Natural killer cell (primary cell): ENCODE data around the gene RAD51AP2. TPM values are rescaled to one million over a fixed set of nuclear protein-coding genes. Genes with fewer than 3 reads are reported as not detected.
"Not testable (repeated sequence)": the region's sequence is repeated elsewhere in the genome, so short reads cannot be mapped to it uniquely, and the experiment has no call there.

ENCODE experiments used
- ATAC-seq, 3 donors: fragments of 150-1000 bp in 2 of 3; fragments of 200-7000 bp in 1 of 3; cut with Tn5 transposase; 1 replicate in 1 of 3; 2 replicates in 2 of 3; pipeline ENCODE4 v1.10.0; 2021; ENCODE audit warnings: mild to moderate bottlenecking in 2 of 3, moderate library complexity in 2 of 3
- DNase-seq, 2 donors: peaks; one replicate each; pipeline versions ENCODE4 v3.0.0 to v3.0.0-alpha.2; 2013 to 2021; ENCODE audit warnings: mixed read lengths in 1 of 2
- H3K27ac ChIP-seq: one replicate; pipeline ENCODE4 v1.5.1; 2013; ENCODE audit warnings: mild to moderate bottlenecking, low read length
- H3K27me3 ChIP-seq: one replicate; pipeline ENCODE4 v1.6.1; 2013; ENCODE audit warnings: low read length; ENCODE audit not compliant: control insufficient read depth, insufficient read depth
- H3K36me3 ChIP-seq: one replicate; pipeline ENCODE4 v1.6.1; 2013; ENCODE audit warnings: low read length; ENCODE audit not compliant: control insufficient read depth, insufficient read depth
- H3K4me1 ChIP-seq: one replicate; pipeline ENCODE4 v1.6.1; 2013; ENCODE audit warnings: low read length; ENCODE audit not compliant: control insufficient read depth, insufficient read depth
- H3K4me3 ChIP-seq: one replicate; pipeline ENCODE4 v1.5.1; 2013; ENCODE audit warnings: low read length
- H3K9me3 ChIP-seq: one replicate; pipeline ENCODE4 v1.6.1; 2013; ENCODE audit warnings: low read length; ENCODE audit not compliant: control insufficient read depth, insufficient read depth
- H3K27ac Mint-ChIP-seq, 2 donors: one replicate each; pipeline ENCODE4 v1.8.0; 2022; ENCODE audit warnings: mild to moderate bottlenecking in 2 of 2, mixed read lengths in 2 of 2, moderate library complexity in 1 of 2
- H3K27me3 Mint-ChIP-seq, 2 donors: one replicate each; pipeline ENCODE4 v1.8.0; 2022; ENCODE audit warnings: low read depth in 2 of 2, mixed read lengths in 2 of 2
- H3K36me3 Mint-ChIP-seq: one replicate; pipeline ENCODE4 v1.8.0; 2022; ENCODE audit warnings: mixed read lengths
- H3K4me1 Mint-ChIP-seq, 2 donors: one replicate each; pipeline ENCODE4 v1.8.0; 2022; ENCODE audit warnings: mixed read lengths in 2 of 2
- H3K4me3 Mint-ChIP-seq: one replicate; pipeline ENCODE4 v1.8.0; 2022; ENCODE audit warnings: mild to moderate bottlenecking, moderate library complexity, mixed read lengths
- H3K9me3 Mint-ChIP-seq, 2 donors: one replicate each; pipeline ENCODE4 v1.8.0; 2022; ENCODE audit warnings: mixed read lengths in 2 of 2
- WGBS: methylation state at CpG from one replicate; pipeline ENCODE4 v1.1.7; 2013; ENCODE audit warnings: missing lambda C conversion rate; ENCODE audit not compliant: insufficient coverage; 5-methylcytosine and 5-hydroxymethylcytosine counted together
- intact Hi-C: fragments of 100-400 bp; cut with micrococcal nuclease; formaldehyde crosslinking; loops from one replicate; pipeline ENCODE4 v1.14.2; 2022
- total RNA-seq, 4 donors: library from RNA; stranded (reverse); fragments of 120-200 nt in 1 of 4; gene quantifications; one replicate each; pipeline versions ENCODE4 v1.2.3 to v1.2.4, GENCODE V29; 2013 to 2022
- TF ChIP-seq, protein P1 (sequence below): fragments of 200-600 bp; IDR thresholded peaks from one replicate; pipeline ENCODE4 v1.8.0; 2022; ENCODE audit warnings: antibody characterized with exemption

RAD51AP2 gene
- not detected for total RNA-seq
- total RNA-seq (2013), result not detected

DNA sequence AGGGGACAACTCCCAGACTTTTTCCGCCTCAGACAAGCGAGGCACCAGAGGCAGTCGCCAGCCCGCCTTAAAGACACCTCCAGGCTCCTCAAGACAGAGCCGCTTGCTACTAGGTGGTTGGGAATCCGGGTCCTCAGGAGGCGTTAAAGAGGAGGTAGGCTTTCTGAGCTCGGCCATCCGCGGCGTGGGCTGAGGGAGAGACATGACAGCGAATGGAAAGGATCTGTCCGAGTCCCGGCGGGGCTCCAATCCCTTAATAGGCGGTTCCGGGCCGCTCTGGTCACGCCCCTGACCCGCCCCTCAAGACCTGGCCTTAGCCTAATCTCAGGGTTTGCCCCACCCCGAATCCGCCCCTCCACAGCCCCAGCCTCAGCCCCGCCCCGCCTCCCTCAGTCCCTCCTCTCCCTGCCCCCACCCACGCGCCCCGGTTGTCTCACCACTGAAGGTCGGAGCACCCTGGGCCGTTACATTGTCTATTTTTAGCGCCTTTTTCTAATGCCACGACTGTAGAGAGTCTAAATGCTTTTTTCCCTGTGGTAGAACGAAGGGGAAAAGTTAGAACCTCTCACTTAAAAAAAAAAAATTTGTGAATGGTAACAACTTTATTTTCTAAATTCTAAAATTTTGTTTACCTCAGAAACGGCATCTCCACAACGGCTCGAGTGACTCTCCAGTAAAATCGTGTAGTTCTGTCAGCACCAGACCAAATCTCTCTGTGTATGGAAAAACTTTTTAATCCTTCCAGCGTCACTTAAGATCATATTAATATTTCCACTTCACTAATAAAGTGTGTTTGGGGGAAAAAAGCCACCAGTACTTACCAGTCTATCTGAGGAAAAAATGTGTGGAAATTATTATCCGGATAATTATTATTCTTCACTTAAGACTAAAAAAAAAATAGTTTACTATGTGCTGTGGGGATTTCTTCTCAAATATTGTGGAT, at the start of gene RAD51AP2:
RAD51AP2 (minus strand) TSS at position 229 of the 943 bp plus-strand sequence; CDS start at position 204, 25 bp downstream.
- H3K27me3 Mint-ChIP-seq, result peaks cover 0 to 5% of the 10 kb centered on the region in 2 donors
- Histone ChIP-seq H3K4me1 (no peaks in the 10 kb centered on the region), H3K27me3 (peaks cover 9% of the 10 kb centered on the region), H3K4me3 (no peak within 1 kb of the TSS), H3K27ac (no peak within 1 kb of the TSS), H3K36me3 (no peaks in the 10 kb centered on the region), H3K9me3 (peaks cover 5% of the 10 kb centered on the region)
- no peak within 1 kb of the TSS for H3K4me3 Mint-ChIP-seq
- peaks cover 3 to 7% of the 10 kb centered on the region in 2 donors for H3K9me3 Mint-ChIP-seq
- no peaks in the 10 kb centered on the region for H3K36me3 Mint-ChIP-seq
- 5% methylated on average over 34 of the region's 38 CpGs for WGBS
- no peaks in the 10 kb centered on the region for H3K4me1 Mint-ChIP-seq
- no peak for ATAC-seq
- intact Hi-C loops, result no loop called here
- no peak within 1 kb of the TSS for H3K27ac Mint-ChIP-seq
- no peak for DNase-seq
- TF ChIP-seq, protein P1, sequence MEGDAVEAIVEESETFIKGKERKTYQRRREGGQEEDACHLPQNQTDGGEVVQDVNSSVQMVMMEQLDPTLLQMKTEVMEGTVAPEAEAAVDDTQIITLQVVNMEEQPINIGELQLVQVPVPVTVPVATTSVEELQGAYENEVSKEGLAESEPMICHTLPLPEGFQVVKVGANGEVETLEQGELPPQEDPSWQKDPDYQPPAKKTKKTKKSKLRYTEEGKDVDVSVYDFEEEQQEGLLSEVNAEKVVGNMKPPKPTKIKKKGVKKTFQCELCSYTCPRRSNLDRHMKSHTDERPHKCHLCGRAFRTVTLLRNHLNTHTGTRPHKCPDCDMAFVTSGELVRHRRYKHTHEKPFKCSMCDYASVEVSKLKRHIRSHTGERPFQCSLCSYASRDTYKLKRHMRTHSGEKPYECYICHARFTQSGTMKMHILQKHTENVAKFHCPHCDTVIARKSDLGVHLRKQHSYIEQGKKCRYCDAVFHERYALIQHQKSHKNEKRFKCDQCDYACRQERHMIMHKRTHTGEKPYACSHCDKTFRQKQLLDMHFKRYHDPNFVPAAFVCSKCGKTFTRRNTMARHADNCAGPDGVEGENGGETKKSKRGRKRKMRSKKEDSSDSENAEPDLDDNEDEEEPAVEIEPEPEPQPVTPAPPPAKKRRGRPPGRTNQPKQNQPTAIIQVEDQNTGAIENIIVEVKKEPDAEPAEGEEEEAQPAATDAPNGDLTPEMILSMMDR, result no peak

DNA sequence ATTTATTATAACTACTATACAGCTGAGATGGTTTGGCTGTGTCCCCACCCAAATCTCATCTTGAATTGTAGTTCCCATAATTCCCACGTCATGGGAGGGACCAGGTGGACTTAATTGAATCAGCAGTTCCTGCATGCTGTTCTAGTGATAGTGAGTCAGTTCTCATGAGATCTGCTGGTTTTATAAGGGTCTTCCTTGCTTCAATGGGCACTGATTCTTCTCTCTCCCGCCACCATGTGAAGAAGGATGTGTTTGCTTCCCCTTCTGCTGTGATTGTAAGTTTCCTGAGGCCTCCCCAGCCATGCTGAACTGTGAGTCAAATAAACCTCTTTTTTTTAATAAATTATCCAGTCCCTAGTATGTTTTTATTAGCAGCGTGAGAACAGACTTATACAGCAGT, 47.5 kb upstream of the RAD51AP2 start:
- H3K27ac Mint-ChIP-seq, DNase-seq, ATAC-seq, H3K9me3 ChIP-seq, H3K4me3 Mint-ChIP-seq, H3K36me3 ChIP-seq, H3K9me3 Mint-ChIP-seq, H3K27me3 ChIP-seq, H3K27ac ChIP-seq, H3K4me1 Mint-ChIP-seq, H3K4me1 ChIP-seq, H3K27me3 Mint-ChIP-seq, H3K4me3 ChIP-seq, intact Hi-C loops, H3K36me3 Mint-ChIP-seq: not testable (repeated sequence)
- 89% methylated on average over 1 of the region's 3 CpGs for WGBS

DNA sequence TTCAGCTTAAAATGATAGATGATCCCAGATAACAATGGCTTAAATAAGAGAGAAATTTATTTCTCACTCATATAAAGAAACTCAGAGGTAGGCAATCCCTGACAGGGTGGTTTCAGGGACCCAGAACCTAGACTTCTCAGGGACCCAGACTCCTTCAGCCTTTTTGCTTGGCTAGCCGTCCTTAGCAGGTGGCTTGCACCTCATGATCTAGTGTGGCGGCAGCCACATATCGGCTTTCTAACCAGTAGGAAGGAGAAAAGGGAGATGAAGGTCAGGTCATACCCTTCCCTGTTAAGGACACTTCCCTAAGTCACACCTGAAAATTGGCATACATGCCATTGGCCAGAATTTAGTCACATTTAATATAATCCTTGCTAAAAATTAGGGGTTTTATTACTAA, 40.6 kb upstream of the RAD51AP2 start:
- no peak overlapping the region for H3K4me3 ChIP-seq
- H3K9me3 Mint-ChIP-seq, result peaks cover 0 to 3% of the 10 kb centered on the region in 2 donors
- H3K36me3 Mint-ChIP-seq, result no peaks in the 10 kb centered on the region
- H3K27ac ChIP-seq, result no peak overlapping the region
- H3K4me1 ChIP-seq, result no peaks in the 10 kb centered on the region
- no peaks in the 10 kb centered on the region for H3K36me3 ChIP-seq
- intact Hi-C loops, result no loop called here
- H3K27me3 ChIP-seq, result no peaks in the 10 kb centered on the region
- no peak overlapping the region for H3K4me3 Mint-ChIP-seq
- 95% methylated on average over 2 of the region's 3 CpGs for WGBS
- TF ChIP-seq, protein P1, result no peak
- H3K27ac Mint-ChIP-seq, result no peak overlapping the region
- ATAC-seq (no peak), DNase-seq (no peak)
- H3K4me1 Mint-ChIP-seq, result no peaks in the 10 kb centered on the region
- peaks cover 0 to 2% of the 10 kb centered on the region in 2 donors for H3K27me3 Mint-ChIP-seq
- H3K9me3 ChIP-seq, result no peaks in the 10 kb centered on the region

DNA sequence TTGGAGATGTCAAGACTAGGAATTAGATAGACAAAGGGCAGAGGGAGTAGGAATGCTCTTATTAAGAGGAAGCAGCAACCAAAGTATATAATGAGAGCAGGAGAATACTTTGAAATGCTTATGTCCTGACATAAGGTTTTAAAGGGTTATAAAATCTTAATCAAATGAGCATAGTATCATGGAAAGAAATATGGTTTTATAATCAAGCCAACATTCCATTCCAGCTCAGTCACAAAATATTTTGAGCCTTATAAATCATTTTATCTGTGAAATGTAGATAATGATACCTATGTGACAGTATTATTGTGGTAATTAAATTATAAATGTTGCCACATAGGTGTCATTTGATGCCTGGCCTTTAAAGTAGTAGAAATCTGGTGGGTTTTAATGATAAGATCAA, 39.8 kb upstream of the RAD51AP2 start:
- H3K4me3 ChIP-seq, result no peak overlapping the region
- H3K27ac ChIP-seq, result no peak overlapping the region
- Mint-ChIP-seq H3K4me3 (no peak overlapping the region), H3K27me3 (peaks cover 0 to 2% of the 10 kb centered on the region in 2 donors), H3K27ac (no peak overlapping the region), H3K9me3 (peaks cover 0 to 3% of the 10 kb centered on the region in 2 donors), H3K4me1 (no peaks in the 10 kb centered on the region), H3K36me3 (no peaks in the 10 kb centered on the region)
- intact Hi-C loops, result no loop called here
- H3K36me3 ChIP-seq, result no peaks in the 10 kb centered on the region
- H3K4me1 ChIP-seq, result no peaks in the 10 kb centered on the region
- no peaks in the 10 kb centered on the region for H3K9me3 ChIP-seq
- no peak for DNase-seq
- no peaks in the 10 kb centered on the region for H3K27me3 ChIP-seq
- no peak for ATAC-seq
- TF ChIP-seq, protein P1, result no peak
